Gastrocnemius medialis (tissue), 4 donors: ENCODE measurements around the gene LRRC51. TPM values are rescaled to one million over a fixed set of nuclear protein-coding genes. Genes with fewer than 3 reads are reported as not detected.

Experiments
- ATAC-seq, 2 donors: fragments of 150-250 bp; one replicate each; pipeline ENCODE4 v1.9.1; 2016
- DNase-seq, 2 donors: peaks; one replicate each; pipeline ENCODE4 v3.0.0-alpha.2; 2019
- H3K27ac ChIP-seq, 4 donors: fragments of 200-600 bp; sonication (generic); 1 replicate in 1 of 4; 2 replicates in 3 of 4; pipeline ENCODE4 v1.5.1; 2016 to 2018; ENCODE audit warnings: mild to moderate bottlenecking in 2 of 4, moderate library complexity in 1 of 4
- H3K27me3 ChIP-seq, 3 donors: fragments of 200-600 bp; sonication (generic) in 2 of 3; 1 replicate in 1 of 3; 2 replicates in 2 of 3; pipeline versions ENCODE4 v1.5.1 to v1.6.0; 2016 to 2019; ENCODE audit warnings: mild to moderate bottlenecking in 1 of 3, moderate library complexity in 1 of 3
- H3K36me3 ChIP-seq, 2 donors: fragments of 200-600 bp; sonication (generic) in 1 of 2; one replicate each; pipeline ENCODE4 v1.5.1; 2017 to 2018
- H3K4me1 ChIP-seq, 2 donors: fragments of 200-600 bp; sonication (generic) in 1 of 2; one replicate each; pipeline ENCODE4 v1.5.1; 2016 to 2017; ENCODE audit warnings: mild to moderate bottlenecking in 2 of 2
- H3K4me3 ChIP-seq, 4 donors: fragments of 200-600 bp; sonication (generic) in 3 of 4; 1 replicate in 1 of 4; 2 replicates in 3 of 4; pipeline ENCODE4 v1.5.1; 2016 to 2019; ENCODE audit warnings: mild to moderate bottlenecking in 2 of 4
- H3K9me3 ChIP-seq, 3 donors: fragments of 200-600 bp; sonication (generic) in 2 of 3; 1 replicate in 1 of 3; 2 replicates in 2 of 3; pipeline ENCODE4 v1.5.1; 2016 to 2019
- CTCF ChIP-seq, 5 experiments: fragments of 450-650 bp in 3 of 5; fragments of 200-600 bp in 2 of 5; sonication (generic) in 2 of 5; IDR thresholded peaks in 4 of 5; conservative IDR thresholded peaks in 1 of 5; 1 replicate in 4 of 5; 2 replicates in 1 of 5; pipeline ENCODE4 v1.5.1; 2016 to 2019; ENCODE audit warnings: antibody characterized with exemption in 5 of 5, mild to moderate bottlenecking in 3 of 5, moderate library complexity in 3 of 5
- POLR2A ChIP-seq, 2 donors: fragments of 450-650 bp; IDR thresholded peaks; one replicate each; pipeline ENCODE4 v1.6.1; 2017; ENCODE audit warnings: antibody characterized with exemption in 2 of 2, mild to moderate bottlenecking in 2 of 2, moderate library complexity in 2 of 2
- in situ Hi-C, 4 donors: fragments of 200-750 bp; cut with MboI; loops; one replicate each; pipeline versions ENCODE4 v1.15.0 to v1.8.0; 2017; ENCODE audit warnings: low sequenced_read_pairs in 4 of 4
- intact Hi-C: fragments of 100-400 bp; cut with DNase I; formaldehyde crosslinking; loops from one replicate; pipeline ENCODE4 v1.15.1; 2023; ENCODE audit warnings: low total_unique reads
- total RNA-seq, 4 donors: library from RNA; depleted of rRNA; stranded (reverse); fragments of >200 nt; gene quantifications; one replicate each; pipeline versions ENCODE4 v1.1.0 to v1.2.3, GENCODE V29; 2016

The LRRC51 gene
- total RNA-seq, 4 donors from 2014 or later, result 3.6 to 9.5 (median 5.3) TPM

DNA sequence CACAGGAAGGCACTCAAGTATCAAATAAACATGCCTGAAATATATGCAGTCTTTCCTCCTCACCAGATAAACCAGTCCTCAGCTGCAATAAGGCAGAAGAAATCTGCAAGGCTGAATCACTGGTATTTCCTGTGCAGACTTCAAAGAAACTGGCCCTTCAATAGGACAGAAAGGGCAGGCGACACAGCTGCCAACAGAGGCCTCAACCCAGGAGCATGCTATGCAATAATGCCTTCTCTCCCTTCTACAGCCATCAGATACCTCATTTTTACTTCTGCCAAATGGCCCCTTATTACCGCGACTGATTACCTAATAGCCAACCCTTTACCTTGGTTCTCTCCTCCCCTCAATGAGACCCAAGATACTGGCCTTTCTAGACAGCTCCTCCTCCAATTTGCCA lies 8.3 kb upstream of the LRRC51 start:
- TF ChIP-seq POLR2A (IDR thresholded peaks at IDR 0.05), result no peak
- no peak for TF ChIP-seq CTCF (IDR thresholded peaks at IDR 0.05 in 4 of 5, conservative IDR thresholded peaks at IDR 0.05 in 1 of 5)
- in situ Hi-C loops (no loop called here), intact Hi-C loops (no loop called here)
- H3K9me3 ChIP-seq, result no peaks in the 10 kb centered on the region
- no peaks in the 10 kb centered on the region for H3K36me3 ChIP-seq
- H3K27ac ChIP-seq, result no peak overlapping the region
- H3K4me1 ChIP-seq, result peaks cover 31 to 42% of the 10 kb centered on the region in 2 donors
- ATAC-seq (no peak), DNase-seq (no peak)
- no peaks in the 10 kb centered on the region for H3K27me3 ChIP-seq
- no peak overlapping the region for H3K4me3 ChIP-seq

DNA sequence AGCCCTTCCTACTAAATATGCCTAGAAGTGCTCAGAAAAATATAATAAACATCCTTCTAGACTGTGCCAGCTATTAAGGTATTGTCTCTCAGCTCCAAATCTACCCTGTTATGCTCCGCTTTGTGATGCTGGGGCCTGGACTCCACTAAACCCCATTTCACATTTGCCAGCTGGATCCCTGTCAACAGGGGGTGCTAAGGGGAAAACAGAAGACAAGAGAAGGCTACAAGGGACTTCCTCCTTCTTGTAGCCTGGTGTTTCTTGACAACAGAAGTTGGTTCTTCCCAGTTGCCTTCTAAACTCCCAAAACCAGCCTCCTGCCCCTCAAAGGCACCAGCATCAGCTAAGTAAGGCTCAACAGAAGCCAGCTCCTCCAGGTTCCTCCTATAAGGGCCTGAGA lies 5.5 kb upstream of the LRRC51 start:
- Histone ChIP-seq H3K9me3 (no peaks in the 10 kb centered on the region), H3K36me3 (no peaks in the 10 kb centered on the region), H3K4me1 (peaks cover 20 to 27% of the 10 kb centered on the region in 2 donors), H3K4me3 (no peak overlapping the region), H3K27me3 (no peaks in the 10 kb centered on the region), H3K27ac (no peak overlapping the region)
- in situ Hi-C loops, result loop anchor here in 3 of 4 donors (5.0 kb wide), 2 partner anchors 33 to 38 kb away; no protein-coding TSS in a partner anchor
- no peak for DNase-seq
- no peak for ATAC-seq
- TF ChIP-seq CTCF (IDR thresholded peaks at IDR 0.05 in 4 of 5, conservative IDR thresholded peaks at IDR 0.05 in 1 of 5) (no peak), POLR2A (IDR thresholded peaks at IDR 0.05) (no peak)
- intact Hi-C loops, result no loop called here

DNA sequence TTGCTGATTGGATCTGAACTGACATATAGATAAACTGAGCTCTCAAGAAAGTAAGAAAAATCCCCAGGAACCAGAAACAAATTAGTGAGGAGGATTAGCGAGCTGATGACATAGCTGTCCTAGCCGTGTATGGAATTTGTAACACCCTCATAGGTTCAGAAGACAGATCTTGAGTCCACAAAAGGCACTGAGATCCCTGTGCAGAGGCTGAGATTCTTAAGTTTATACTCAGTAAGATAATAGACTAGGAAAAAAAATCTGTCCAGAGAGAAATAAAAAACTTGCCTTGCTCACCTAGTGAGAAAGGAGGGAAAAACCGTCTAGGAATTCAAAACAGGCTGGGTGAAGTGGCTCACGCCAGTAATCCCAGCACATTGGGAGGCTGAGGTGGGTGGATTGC lies 4.9 kb upstream of the LRRC51 start:
- TF ChIP-seq CTCF (IDR thresholded peaks at IDR 0.05 in 4 of 5, conservative IDR thresholded peaks at IDR 0.05 in 1 of 5), result no peak
- TF ChIP-seq POLR2A (IDR thresholded peaks at IDR 0.05), result no peak
- H3K27me3 ChIP-seq, result no peaks in the 10 kb centered on the region
- in situ Hi-C loops (loop anchor here in 3 of 4 donors (5.0 kb wide), 2 partner anchors 33 to 38 kb away; no protein-coding TSS in a partner anchor), intact Hi-C loops (no loop called here)
- peaks cover 13 to 22% of the 10 kb centered on the region in 2 donors for H3K4me1 ChIP-seq
- no peak for ATAC-seq
- no peaks in the 10 kb centered on the region for H3K9me3 ChIP-seq
- DNase-seq, result no peak
- no peak overlapping the region for H3K27ac ChIP-seq
- no peak overlapping the region for H3K4me3 ChIP-seq
- H3K36me3 ChIP-seq, result no peaks in the 10 kb centered on the region

DNA sequence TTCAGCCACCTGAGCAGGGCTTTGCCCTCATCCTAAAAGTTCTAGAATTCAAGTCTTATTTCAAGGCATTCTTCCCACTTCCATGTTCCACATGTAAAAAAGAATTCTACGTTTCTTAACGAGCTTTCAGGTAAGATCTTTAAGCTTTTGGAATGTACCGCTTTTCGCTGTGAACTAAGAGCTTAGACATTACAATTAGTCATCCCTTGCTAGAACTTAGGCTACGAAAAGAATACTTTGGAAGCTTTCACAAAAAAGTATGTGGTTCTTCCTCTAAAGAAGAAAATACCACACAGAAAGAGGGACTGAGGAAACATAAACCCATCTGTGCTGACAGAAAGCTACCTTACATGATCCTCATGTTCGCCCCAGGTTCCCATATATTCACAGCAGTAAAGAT lies 2.2 kb upstream of the LRRC51 start:
- no peaks in the 10 kb centered on the region for H3K36me3 ChIP-seq
- no peak overlapping the region for H3K4me3 ChIP-seq
- no peaks in the 10 kb centered on the region for H3K27me3 ChIP-seq
- no peak for TF ChIP-seq POLR2A (IDR thresholded peaks at IDR 0.05)
- TF ChIP-seq CTCF (IDR thresholded peaks at IDR 0.05 in 4 of 5, conservative IDR thresholded peaks at IDR 0.05 in 1 of 5), result no peak
- intact Hi-C loops (no loop called here), in situ Hi-C loops (loop anchor here in 3 of 4 donors (5.0 kb wide), 2 partner anchors 36 to 41 kb away; no protein-coding TSS in a partner anchor)
- H3K27ac ChIP-seq, result peak overlapping the region; percentile 87 to 98 (median 94)
- DNase-seq, result no peak
- ATAC-seq, result no peak
- no peaks in the 10 kb centered on the region for H3K9me3 ChIP-seq
- peaks cover 14 to 19% of the 10 kb centered on the region in 2 donors for H3K4me1 ChIP-seq
